Activated CD8-positive, alpha-beta memory T cell treated with anti-CD3 and anti-CD28 coated beads, Interleukin-2, amount 50 U/mL, for 1 hour (primary cell): ENCODE results near the gene RALGPS1.

Source experiments
- DNase-seq: peaks from one replicate; pipeline ENCODE4 v3.0.0-alpha.2; 2020; ENCODE audit errors: extremely low read depth

Gene RALGPS1

DNA sequence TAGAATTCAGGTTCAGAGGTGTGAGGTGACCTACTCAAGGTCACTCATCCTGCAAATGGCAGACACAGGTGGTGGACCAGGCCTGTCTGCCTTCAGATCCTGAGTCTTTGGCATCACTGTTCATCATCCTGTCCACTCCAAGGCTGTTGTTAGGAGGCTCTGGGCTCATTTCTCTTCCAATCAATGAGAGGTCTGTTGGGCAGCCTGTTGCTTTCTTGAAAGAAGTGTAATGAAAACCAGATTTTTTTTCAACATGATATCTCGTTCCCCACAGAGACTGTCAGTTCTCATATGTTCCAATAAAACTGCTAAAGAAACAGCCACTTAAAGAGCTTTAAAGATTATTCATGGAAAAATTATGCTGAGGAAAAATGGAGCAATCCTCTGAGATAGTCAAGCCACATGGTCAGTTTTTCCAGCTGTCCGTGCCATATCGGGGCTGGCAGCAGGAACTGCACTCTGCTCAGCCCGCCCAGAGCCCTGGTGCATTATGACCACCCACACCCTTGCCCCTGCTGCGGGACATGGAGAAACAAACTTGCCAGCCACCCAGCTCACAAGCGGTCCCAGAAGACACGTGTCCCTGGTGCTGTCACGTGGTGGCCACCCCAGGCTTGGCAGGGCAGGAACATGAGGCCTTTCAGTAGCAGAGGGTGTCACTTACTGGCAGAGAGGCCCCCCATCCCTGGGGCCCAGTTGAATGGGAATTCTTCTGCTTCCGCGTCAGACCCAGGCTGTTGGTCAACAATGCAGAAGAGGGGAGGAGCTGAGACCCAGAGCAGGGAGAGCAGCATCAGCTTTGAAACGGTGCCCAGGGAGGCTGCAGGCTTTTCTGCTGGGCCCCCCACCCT is 271.6 kb downstream of the RALGPS1 start:
- DNase-seq, result no peak

DNA sequence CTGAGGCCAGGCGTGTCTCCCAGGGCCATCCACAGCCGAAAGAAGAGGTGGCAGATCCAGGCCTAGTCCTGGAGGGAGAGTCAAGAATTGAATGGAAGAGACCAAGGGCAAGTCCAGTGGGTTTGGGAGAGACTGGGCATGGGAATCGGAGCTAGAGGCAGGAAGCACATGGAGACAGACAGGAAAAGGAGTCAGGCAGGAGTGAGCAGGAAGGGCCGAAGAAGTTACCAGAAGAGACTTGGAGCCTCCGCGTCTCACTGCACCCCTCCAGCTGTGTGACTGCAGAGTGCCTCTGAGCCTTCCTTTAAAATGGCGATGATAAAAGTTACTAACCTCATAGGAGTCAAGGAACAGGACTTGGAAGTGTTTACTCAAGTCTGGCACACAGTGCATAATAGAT is 272.2 kb downstream of the RALGPS1 start:
- DNase-seq, result no peak

DNA sequence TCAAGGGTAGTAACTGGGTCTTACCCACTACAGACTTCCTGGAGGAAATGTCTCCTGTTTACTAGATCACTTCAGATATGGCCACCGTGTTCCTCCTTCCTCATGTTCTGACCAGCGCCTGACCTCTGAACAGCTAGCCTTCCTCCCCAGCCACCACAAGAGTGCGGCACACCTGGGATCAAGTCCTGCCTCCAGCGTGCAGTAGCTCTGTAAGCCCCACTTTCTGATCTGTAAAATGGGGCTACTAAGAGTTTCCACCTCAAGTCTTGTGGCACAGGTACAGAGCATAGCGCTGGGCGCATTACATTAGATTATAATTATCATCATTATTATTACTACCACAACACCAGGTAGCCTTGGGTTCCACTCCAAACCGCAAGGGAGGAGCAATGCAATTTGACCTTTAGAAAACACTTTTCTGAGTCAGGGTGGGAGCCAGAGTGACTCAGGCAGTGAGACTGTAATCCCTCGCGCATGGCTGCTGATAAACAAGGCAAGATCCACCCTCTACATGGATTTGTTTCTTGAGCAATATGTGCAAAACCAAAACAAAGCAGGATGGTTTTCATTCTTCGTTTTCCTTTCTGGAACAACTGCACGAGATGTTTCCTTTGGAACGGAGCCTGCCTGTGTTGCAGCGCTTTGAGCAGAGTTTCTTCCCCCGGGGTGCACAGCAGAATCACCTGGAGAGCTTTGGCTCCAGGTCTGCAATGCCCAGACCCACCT is 272.8 kb downstream of the RALGPS1 start:
- no peak for DNase-seq

DNA sequence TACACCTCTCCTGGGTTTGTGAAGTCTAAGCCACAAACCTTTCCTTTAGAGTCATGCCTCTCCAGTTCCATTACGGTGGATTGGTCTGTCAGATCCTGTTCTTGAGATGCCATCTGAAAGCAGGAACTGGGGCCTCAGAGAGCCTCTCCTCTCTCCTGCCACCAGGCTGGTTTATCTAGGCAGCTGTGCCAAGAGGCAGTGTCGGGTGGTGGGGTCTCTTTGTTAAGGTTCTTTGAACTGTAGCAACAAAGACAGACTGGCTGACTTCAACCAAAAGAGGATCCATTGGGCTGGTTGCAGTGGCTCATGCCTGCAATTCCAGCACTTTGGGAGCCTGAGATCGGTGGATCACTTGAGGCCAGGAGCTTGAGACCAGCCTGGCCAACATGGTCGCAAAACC is 273.8 kb downstream of the RALGPS1 start:
- DNase-seq, result no peak

DNA sequence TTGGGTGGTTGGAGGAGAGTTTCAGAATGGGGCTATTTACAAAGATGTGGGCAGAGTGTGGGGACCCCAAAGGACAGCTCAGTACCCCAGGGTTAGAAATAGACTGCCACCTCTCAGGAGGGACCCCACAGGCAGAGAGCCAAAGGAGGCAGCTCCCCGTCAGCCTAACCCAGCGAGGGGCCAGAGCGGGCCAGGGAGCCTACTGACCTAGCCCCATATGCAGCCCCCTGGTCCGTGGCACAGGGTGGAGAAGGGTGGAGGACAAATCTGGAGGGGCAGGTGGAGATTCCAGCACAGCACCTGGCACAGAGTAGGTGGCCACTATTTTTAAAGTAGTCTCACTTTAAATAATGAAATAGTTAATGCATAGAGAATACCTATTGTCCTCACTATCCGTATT is 275.0 kb downstream of the RALGPS1 start:
- DNase-seq, result no peak

DNA sequence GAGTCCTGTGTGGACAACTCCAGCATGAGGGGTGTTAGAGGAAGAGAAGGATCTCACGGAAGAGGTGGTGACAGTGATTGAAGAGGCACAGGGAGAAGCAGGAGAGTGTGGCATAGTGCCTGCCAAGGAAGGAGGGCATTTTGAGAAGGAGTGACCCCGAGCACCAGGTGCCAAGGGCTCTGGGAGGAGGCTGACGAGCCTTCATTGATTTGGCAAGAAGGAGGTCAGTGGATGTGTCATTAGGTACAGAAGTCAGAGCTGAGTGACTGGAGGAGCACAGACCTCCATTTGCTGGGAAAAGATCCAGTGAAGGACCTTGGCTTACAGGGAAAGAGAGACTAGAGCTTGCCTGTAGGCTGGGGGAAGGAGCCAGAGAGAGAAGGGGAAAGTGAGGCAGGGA is 278.2 kb downstream of the RALGPS1 start:
- no peak for DNase-seq

DNA sequence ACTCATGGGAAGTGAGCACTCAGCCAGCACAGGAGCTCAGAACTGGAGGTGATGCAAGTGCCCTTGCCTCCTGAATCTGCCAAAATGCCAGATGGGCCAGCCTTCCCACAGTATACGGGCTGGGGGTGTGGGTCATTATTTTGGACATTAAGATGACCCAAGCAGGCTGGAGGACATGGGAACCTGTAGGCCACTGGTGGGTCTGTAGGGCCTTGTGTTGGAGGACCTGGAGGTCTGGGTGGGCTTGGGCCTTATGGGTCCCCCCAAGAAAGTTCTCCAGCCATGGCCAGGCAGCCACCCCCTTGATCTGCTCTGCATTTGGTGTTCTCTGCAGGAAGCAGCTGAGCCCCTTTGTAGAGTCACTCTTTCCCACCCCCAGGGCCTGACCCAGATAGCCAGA is 278.9 kb downstream of the RALGPS1 start:
- no peak for DNase-seq

DNA sequence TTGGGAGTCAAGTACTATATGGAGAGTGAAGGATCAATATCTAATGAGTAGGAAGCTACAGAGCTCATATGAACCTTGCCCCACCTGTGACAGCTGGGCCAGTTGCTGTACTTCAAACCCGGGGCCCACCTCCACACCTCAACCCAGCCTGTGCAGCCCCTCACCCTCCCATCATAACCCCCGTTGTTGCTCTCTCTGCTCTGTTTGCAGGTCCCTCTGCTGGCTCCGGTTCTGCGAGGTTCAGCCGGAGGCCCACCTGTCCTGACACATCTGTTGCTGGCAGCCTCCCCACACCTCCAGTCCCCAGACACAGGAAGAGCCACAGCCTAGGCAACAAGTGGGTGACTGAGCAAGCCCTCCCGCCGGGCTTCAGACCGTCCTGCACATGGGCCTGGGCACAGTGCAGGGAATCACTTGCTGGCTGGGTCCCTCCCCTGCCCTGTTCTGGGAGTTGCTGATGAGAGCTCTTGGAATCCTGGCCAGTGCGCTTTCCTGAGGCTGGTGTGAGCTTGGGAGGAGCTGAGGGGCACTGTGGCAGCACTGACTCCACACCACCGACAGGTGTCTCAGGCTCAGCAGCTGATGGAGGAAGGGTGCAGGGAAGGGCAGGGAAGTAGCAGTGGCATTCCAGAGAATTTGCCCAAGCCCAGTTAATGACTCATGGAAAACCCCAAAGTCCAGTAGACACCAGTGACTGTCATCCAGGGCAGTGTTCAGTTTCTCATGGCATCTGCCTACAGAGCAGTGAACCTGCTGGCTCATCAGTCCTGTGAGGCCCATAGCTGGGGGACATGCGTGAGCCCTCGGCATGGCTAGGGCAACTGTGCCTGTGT is 280.5 kb downstream of the RALGPS1 start:
- no peak for DNase-seq

DNA sequence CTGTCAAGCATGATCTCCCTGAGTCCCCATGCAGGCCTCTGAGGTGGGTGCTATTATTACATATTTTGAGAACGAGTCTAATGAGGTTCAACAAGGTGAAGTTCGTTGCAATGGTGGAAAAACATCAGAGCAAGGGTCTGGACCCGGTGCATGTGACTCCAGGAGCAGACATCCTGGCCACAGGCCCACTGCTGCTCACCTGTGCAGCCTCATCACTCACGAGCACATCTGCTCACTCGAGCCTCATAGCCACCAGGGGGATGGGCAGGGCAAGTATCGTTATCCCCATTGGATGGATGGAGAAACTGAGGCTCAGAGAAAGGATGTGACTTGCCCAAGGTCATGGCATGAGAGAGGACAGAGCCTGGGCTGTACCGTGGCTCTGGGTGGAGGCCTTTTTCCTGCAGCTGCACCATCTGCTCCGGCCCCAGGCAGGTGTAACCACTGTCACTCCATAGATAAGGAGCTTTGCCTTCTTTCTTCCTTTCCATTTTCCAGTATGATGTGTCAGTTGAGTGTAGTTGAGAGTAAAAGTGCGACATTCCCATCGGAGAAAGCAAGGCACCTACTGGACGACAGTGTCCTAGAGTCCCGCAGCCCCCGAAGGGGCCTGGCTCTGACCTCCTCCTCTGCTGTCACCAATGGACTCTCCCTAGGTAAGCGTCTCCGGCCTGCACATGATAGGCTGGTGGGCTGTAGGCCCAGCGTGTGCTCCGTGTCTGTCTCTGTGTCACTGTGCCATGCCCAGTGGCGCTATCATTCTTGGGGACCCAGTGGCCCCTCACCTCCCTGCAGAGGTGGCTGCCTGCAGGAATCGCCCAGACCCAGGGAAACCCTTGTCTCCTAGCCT is 281.6 kb downstream of the RALGPS1 start:
- no peak for DNase-seq

DNA sequence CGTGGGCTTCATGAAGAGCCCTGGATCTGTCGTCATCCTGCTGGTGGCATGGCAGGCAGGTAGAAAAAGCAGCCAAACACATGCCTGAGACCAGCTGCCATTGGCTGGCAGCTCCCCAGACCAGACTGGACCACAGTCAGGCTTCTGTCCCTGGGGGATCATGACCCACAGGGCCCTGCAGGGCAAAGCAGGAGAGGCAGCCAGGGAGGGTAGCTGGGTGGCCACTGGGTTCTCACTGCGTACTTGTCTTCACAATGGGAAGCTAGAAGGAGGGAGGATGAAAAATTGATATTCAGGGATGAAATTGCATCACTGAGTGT is 282.2 kb downstream of the RALGPS1 start:
- no peak for DNase-seq

DNA sequence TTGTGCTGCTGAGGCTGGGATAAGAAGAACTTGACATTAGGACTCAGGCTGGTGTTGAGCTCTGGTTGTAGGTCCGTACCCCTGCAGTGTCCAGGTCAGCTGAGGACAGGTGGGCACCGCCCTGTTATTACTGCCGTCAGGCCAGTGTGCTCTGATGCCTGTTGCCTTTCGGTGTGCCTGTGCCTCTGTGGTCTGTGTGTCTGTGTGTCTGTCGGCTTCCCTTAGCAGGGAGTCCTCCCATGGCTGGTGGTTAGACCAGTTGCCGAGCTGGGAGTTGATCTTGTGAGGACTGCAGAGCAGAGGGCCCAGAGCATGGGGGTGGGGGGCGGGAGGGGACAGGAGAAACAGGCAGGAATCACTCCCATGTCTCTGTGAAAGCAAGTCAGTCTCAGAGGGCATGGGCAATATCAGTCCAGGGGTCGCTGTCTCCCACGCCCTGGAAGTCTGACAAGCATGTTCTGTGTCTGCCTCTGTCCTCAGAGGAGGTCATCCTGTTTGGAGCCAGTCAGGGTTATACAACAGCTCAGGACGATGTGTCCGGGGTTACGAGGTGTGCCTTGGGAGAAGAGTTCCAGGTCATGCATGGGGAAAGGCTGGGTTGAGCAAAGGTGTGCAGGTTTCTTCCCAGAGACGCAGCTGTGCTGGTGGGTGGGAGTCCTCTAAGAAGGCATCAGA is 282.7 kb downstream of the RALGPS1 start:
- DNase-seq, result no peak

DNA sequence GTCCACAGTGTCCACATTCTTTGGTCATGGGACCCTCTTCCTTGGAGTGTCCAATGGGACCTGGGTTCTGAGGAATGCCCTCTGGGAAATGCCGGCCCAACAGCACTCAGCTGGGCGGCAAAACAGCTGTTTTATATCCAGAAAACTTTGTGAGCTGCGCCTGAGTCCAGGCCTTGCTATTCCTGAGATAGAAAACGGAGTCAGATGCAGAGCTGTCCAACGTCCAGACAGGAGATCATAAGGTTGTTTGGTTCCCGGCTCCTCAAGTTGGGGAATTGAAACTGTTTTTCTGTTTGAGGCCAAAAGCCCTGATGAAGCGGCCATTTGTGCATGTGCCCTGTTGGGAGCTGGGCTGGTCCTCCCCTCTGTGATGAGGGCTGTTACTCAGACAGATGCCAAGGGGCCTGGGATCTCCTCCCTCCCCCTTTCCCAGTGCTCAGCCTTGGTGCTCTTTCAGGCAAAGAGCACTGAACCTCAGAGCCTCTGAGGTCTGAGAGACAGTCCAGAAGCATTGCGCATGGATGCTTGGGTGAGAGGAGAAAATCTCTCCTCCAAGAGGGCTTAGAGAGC is 283.4 kb downstream of the RALGPS1 start:
- no peak for DNase-seq

DNA sequence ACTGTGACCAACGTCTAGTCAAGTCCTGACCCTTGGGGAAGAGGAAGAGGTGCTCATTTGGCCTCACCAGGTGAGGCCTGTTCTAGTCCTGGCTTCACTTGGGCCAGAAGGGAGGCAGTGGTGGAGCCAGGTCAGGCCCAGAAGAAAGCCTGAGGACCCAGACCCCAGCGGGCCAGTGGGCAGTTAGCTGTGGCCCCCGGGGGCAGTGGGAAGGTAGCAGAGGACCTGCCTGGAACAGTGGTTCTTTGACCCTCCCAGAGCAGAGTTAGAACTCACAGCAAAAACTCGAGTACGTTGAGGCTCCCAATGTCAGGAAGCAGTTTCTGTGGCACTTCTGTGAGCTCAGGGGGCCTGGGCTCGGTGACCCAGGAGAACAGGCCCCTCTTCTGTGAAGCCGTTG is 284.0 kb downstream of the RALGPS1 start:
- DNase-seq, result no peak

DNA sequence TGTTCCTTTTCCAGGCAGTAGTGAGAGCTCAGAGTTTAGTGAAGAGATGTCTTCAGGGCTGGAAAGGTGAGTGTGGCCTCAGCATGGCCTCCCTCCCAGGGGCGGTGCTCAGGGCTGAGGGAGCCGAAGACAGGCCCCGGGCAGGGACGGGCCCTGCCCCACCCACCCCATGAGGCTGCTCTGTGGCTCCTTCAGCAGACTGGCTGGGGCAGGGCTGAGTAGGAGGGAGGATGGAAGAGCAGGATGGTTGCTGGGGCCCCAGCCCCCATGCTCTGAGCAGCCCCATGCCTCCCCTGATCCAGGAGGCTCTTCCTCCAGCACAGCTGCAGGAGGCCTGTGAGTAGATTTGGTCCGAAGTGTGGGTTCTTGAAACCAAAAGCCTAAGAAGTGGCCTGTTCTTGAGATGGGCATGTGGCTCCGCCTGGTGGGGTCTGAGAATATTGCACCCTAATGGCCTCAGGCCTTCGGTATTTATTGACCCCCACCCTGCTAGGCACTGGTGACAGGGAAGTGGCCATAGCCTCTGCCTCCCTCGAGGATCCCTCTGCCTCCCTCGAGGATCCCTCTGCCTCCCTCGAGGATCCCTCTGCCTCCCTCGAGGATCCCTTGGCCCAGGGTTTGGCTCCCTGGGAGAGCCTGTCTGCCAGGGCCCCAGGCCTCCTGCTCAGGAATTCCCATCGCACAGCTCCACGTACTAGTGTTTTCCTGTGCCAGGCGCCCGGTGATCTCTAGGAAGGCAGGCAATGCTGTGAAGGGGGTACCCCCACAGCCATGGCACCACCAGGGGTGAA is 284.6 kb downstream of the RALGPS1 start:
- DNase-seq, result peak; percentile 30

DNA sequence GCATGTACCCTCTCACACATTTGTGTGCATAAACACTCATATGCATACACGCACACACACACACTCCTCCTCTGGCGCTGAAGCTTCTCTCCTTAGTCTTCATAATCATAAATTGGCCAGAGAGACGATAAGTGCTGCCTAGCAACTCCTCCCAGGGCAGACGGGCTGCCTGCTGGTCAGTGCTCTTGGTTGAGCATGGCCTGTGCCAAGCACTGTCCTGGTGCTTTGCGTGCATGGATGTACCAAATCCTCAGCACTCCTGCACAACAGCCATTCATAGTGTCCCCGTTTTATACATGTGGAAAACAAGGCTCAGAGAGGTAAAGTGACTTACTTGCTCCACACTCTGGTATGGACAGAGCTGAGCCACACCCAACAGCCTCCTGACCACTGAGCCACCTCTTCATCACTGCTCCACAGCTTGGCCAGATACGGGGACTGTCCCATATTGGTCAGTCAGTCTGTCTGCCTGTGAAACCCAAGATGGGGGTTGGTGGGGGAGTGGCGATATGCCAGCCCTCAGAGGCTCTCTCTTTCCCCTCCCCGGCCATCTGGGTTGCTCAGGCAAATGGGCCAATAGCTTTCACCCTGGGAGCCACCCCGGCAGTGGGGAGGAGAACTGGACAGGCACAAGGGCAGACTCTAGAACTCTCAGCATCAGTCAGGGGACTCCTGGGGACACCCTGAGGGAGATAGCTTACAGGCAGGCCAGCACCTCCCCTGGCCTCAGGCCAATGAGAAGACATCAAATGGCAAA is 285.7 kb downstream of the RALGPS1 start:
- DNase-seq, result no peak

DNA sequence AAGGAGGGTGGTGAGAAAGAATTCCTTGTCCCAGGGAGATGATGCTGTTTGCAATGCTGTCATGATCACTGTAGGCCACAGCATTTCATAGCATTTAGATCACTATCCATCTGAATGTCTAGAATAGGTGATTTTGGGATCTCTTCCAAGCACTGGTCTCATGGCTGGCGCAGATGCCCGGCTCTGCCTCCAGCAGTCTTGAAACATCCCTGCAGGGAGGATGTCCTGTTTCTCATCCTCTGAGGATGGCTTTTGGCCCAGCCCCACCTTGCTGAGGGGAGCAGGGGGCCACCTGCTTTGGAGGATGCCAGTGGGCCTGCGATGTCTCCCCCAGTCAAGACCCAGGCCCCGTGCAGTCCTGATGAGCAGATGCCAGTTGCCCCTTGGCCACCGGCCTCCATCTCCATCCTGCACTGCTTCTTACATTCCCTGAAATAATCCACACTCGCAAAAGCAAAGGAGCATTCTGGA is 286.5 kb downstream of the RALGPS1 start:
- DNase-seq, result no peak

DNA sequence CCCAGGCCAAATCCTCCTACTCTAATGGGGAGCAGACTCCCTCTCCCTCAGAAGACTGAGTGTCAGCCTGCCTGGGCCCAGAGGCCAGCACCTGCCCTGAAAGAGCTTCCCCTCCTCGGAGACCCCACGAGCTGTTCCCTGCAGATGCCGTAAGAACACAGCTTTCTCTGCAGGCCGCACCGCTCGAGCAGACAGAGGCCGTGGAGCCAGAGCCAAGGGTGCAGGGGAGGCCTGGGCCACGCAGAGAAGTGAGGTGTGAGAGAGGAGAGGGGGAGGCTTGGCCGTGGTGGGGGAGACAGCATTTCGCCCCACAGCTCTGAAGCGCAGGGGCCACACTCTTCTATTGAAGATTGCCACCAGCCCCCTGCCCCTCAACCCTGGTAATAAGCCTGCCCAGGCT is 287.1 kb downstream of the RALGPS1 start:
- DNase-seq, result no peak

DNA sequence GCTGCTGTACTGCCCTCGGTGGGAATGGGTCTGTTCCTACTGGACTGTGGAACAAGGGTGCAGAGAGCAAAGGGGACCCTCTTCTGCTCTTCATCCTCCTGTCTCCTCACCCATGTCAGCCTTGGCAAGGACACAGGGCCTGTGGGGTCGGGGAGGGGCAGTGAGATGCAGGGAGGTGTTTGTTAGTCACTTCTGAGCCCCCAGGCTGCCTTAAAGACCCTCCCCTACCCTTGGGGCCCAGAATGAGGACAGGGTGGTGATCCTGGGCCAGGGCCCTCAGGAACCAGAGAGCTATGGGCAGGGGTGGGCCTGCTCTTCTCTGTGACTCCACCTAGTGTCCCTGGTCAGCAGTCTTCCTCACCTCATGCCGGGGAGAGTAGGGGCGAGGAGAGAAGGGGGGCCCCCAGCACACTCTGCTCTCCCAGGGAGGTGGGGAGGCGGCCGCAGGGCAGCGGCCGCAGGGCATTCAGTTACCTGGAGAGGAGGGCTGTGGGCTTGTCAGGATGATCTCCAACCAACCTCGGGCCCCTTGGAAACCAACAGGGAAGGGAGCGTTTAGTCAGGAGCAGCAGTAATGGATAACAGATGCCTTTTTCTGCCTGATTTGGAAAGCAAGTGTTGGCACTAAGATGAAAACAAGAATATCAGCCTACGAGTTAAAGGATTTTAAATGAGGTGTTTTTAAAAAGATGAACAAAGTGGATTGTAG is 288.0 kb downstream of the RALGPS1 start:
- no peak for DNase-seq
